H1 (cell line): Measurements from ENCODE around the gene EFCAB6. TPM values are rescaled to one million over a fixed set of nuclear protein-coding genes. Genes with fewer than 3 reads are reported as not detected.
A peak's percentile ranks its signal among the peaks of the same experiment; 100 is the strongest.

Experiments
- CTCF ChIA-PET: fragments of 300-600 bp; sonication (Branson Sonifier 250); formaldehyde crosslinking; loops from one replicate; lab custom pipeline; 2021; ENCODE audit not compliant: partially characterized antibody; lab: Charles Lee
- POLR2A ChIA-PET: fragments of 300-600 bp; sonication (Branson Sonifier 250); formaldehyde crosslinking; loops from one replicate; lab custom pipeline; 2021; ENCODE audit warnings: inconsistent platforms; ENCODE audit not compliant: partially characterized antibody; lab: Charles Lee
- DNase-seq, 2 experiments: peaks; one replicate each; pipeline versions ENCODE4 v3.0.0 to v3.0.0-alpha.2; 2010 to 2022; ENCODE audit warnings: low spot score in 2 of 2, low read depth in 1 of 2, mixed read lengths in 1 of 2
- FAIRE-seq: peaks from 2 replicates; lab custom pipeline; 2011; peaks lifted over from hg19 to GRCh38; lab: Jason Lieb, UNC
- H2AFZ ChIP-seq: 2 replicates; pipeline ENCODE4 v1.8.1; 2012; ENCODE audit warnings: low read length, inconsistent platforms
- H2AK5ac ChIP-seq: 2 replicates; pipeline ENCODE4 v1.6.1; 2013; ENCODE audit warnings: low read depth, low read length
- H2BK120ac ChIP-seq: replicated peaks from 2 replicates; pipeline ENCODE3; 2013; ENCODE audit warnings: low read depth, low read length, inconsistent platforms
- H2BK12ac ChIP-seq: 2 replicates; pipeline ENCODE4 v1.6.1; 2013; ENCODE audit warnings: low read depth, low read length
- H2BK15ac ChIP-seq: 2 replicates; pipeline ENCODE4 v1.6.1; 2013; ENCODE audit warnings: low read length
- H2BK20ac ChIP-seq: 2 replicates; pipeline ENCODE4 v1.6.1; 2013; ENCODE audit warnings: low read length
- H2BK5ac ChIP-seq: 2 replicates; pipeline ENCODE4 v1.6.1; 2013; ENCODE audit warnings: low read depth, low read length
- H3K14ac ChIP-seq: 2 replicates; pipeline ENCODE4 v1.6.1; 2013; ENCODE audit warnings: inconsistent platforms; ENCODE audit not compliant: insufficient read length
- H3K18ac ChIP-seq: 2 replicates; pipeline ENCODE4 v1.6.1; 2013; ENCODE audit warnings: low read length; ENCODE audit errors: extremely low read depth
- H3K23ac ChIP-seq: 2 replicates; pipeline ENCODE4 v1.6.1; 2013; ENCODE audit warnings: inconsistent platforms; ENCODE audit not compliant: insufficient read length
- H3K23me2 ChIP-seq: 2 replicates; pipeline ENCODE4 v1.6.1; 2013; ENCODE audit warnings: low read depth, low read length
- H3K27ac ChIP-seq: 2 replicates; pipeline ENCODE4 v1.6.1; 2011; ENCODE audit warnings: low read depth, low read length, inconsistent platforms
- H3K27me3 ChIP-seq, 4 experiments: replicated peaks in 1 of 4; 1 replicate in 1 of 4; 2 replicates in 3 of 4; pipeline versions ENCODE4 v1.6.1 to v1.8.1; 2011 to 2013; ENCODE audit warnings: low read length in 3 of 4, mild to moderate bottlenecking in 3 of 4, inconsistent platforms in 2 of 4, mixed read lengths in 2 of 4, moderate library complexity in 1 of 4; ENCODE audit not compliant: control insufficient read depth in 3 of 4, insufficient read depth in 3 of 4; ENCODE audit errors: extremely low read depth in 1 of 4
- H3K36me3 ChIP-seq, 4 experiments: 2 replicates each; pipeline versions ENCODE4 v1.6.1 to v1.8.1; 2011 to 2013; ENCODE audit warnings: mild to moderate bottlenecking in 4 of 4, low read length in 3 of 4, moderate library complexity in 2 of 4, control low read depth in 1 of 4, inconsistent platforms in 1 of 4; ENCODE audit not compliant: insufficient read depth in 4 of 4, control insufficient read depth in 2 of 4
- H3K4ac ChIP-seq: replicated peaks from 2 replicates; pipeline ENCODE3; 2013; ENCODE audit warnings: low read length, low read depth, mixed read lengths, inconsistent platforms; ENCODE audit not compliant: insufficient read length
- H3K4me1 ChIP-seq, 4 experiments: replicated peaks in 1 of 4; 1 replicate in 1 of 4; 2 replicates in 3 of 4; pipeline versions ENCODE4 v1.6.1 to v1.8.1; 2011 to 2013; ENCODE audit warnings: low read length in 3 of 4, inconsistent platforms in 2 of 4, mixed read lengths in 1 of 4; ENCODE audit not compliant: insufficient read depth in 4 of 4, control insufficient read depth in 3 of 4
- H3K4me2 ChIP-seq, 2 experiments: 2 replicates each; pipeline versions ENCODE4 v1.6.1 to v1.8.1; 2011 to 2013; ENCODE audit warnings: low read depth in 2 of 2, low read length in 2 of 2, control low read depth in 1 of 2, inconsistent platforms in 1 of 2, mild to moderate bottlenecking in 1 of 2; ENCODE audit not compliant: insufficient read depth in 1 of 2
- H3K4me3 ChIP-seq, 4 experiments: fragments of 200-600, 300-600 bp in 1 of 4; sonication (generic), shearing (Covaris generic), sonication (Bioruptor Twin) in 1 of 4; 2 replicates each; pipeline versions ENCODE4 v1.5.1 to v1.8.1; 2011 to 2016; ENCODE audit warnings: low read length in 4 of 4, low read depth in 3 of 4, control low read depth in 2 of 4, inconsistent platforms in 2 of 4, mild to moderate bottlenecking in 2 of 4, mixed read lengths in 1 of 4, moderate library complexity in 1 of 4; ENCODE audit not compliant: insufficient read depth in 2 of 4; ENCODE audit errors: extremely low read depth in 1 of 4
- H3K56ac ChIP-seq: replicated peaks from 2 replicates; pipeline ENCODE3; 2013; ENCODE audit warnings: low read depth, mild to moderate bottlenecking, mixed read lengths, low read length, inconsistent platforms; ENCODE audit not compliant: insufficient read length
- H3K79me1 ChIP-seq: 2 replicates; pipeline ENCODE4 v1.6.1; 2013; ENCODE audit warnings: low read depth, low read length, control low read depth
- H3K79me2 ChIP-seq, 2 experiments: 2 replicates each; pipeline versions ENCODE4 v1.6.1 to v1.8.1; 2012 to 2013; ENCODE audit warnings: low read length in 2 of 2, mild to moderate bottlenecking in 2 of 2, inconsistent platforms in 1 of 2; ENCODE audit not compliant: insufficient read depth in 2 of 2, control insufficient read depth in 1 of 2
- H3K9ac ChIP-seq, 4 experiments: replicated peaks in 1 of 4; 1 replicate in 1 of 4; 2 replicates in 3 of 4; pipeline versions ENCODE4 v1.6.1 to v1.8.1; 2011 to 2013; ENCODE audit warnings: low read depth in 3 of 4, low read length in 3 of 4, control low read depth in 2 of 4, mild to moderate bottlenecking in 2 of 4, moderate library complexity in 2 of 4, inconsistent platforms in 1 of 4; ENCODE audit errors: extremely low read depth in 1 of 4
- H3K9me3 ChIP-seq, 2 experiments: 2 replicates each; pipeline versions ENCODE4 v1.6.1 to v1.8.1; 2012 to 2013; ENCODE audit warnings: mild to moderate bottlenecking in 2 of 2, moderate library complexity in 2 of 2, control low read depth in 1 of 2, inconsistent platforms in 1 of 2, low read depth in 1 of 2, low read length in 1 of 2, mixed read lengths in 1 of 2; ENCODE audit not compliant: insufficient read depth in 2 of 2
- H4K20me1 ChIP-seq, 2 experiments: replicated peaks in 1 of 2; 2 replicates each; pipeline versions ENCODE3 to v1.8.1; 2011 to 2013; ENCODE audit warnings: inconsistent platforms in 2 of 2, low read length in 2 of 2, mild to moderate bottlenecking in 1 of 2; ENCODE audit not compliant: insufficient read depth in 2 of 2, control insufficient read depth in 1 of 2
- H4K5ac ChIP-seq: 2 replicates; pipeline ENCODE4 v1.6.1; 2013; ENCODE audit warnings: low read length, low read depth, mixed read lengths, inconsistent platforms; ENCODE audit not compliant: insufficient read length
- H4K8ac ChIP-seq: 2 replicates; pipeline ENCODE4 v1.8.0; 2013; ENCODE audit warnings: mild to moderate bottlenecking, moderate library complexity, low read length, inconsistent platforms; ENCODE audit not compliant: insufficient read depth; ENCODE audit errors: extremely low read depth
- H4K91ac ChIP-seq: replicated peaks from 2 replicates; pipeline ENCODE3; 2013; ENCODE audit warnings: low read length, mixed read lengths, inconsistent platforms; ENCODE audit not compliant: insufficient read length
- NANOG ChIP-seq: IDR thresholded peaks from 2 replicates; pipeline ENCODE4 v1.6.1; 2011; ENCODE audit warnings: low read length, low read depth, mild to moderate bottlenecking, inconsistent platforms; ENCODE audit not compliant: insufficient read depth, poor library complexity, severe bottlenecking
- SP1 ChIP-seq: IDR thresholded peaks from 2 replicates; pipeline ENCODE4 v1.6.1; 2011; ENCODE audit warnings: low read depth, low read length
- WGBS, 2 experiments: shearing (Covaris generic) in 1 of 2; methylation state at CpG; one replicate each; pipeline versions ENCODE4 v1.1.6 to v1.1.7; 2013 to 2015; ENCODE audit warnings: low lambda C conversion rate in 2 of 2, mixed read lengths in 2 of 2, inconsistent platforms in 1 of 2, low coverage in 1 of 2, missing lambda C conversion rate in 1 of 2; ENCODE audit not compliant: insufficient replicate concordance in 2 of 2, insufficient coverage in 1 of 2, insufficient read length in 1 of 2; ENCODE audit errors: extremely low coverage in 1 of 2, missing lambda C conversion rate in 1 of 2; 5-methylcytosine and 5-hydroxymethylcytosine counted together
- polyA plus RNA-seq, 7 experiments: library from polyadenylated mRNA; depleted of rRNA in 3 of 7; stranded (reverse) in 5 of 7; unstranded in 2 of 7; fragments of >200 nt in 5 of 7; fragments of 200-250 nt in 2 of 7; gene quantifications; 1 replicate in 5 of 7; 2 replicates in 1 of 7; 4 replicates in 1 of 7; pipeline versions ENCODE4 v1.2.1 to v1.2.3, GENCODE V29; 2011 to 2013; ENCODE audit warnings: missing spikeins in 2 of 7, mixed read lengths in 2 of 7
- total RNA-seq: library from RNA; stranded (reverse); fragmentation: NEBNext Ultra II Directional; extraction: Animal tissue kit (Norgen Biotek cat#: 25700); gene quantifications from 2 replicates; pipeline ENCODE4 v1.2.1, GENCODE V29; 2021

The EFCAB6 gene
- total and polyA plus RNA-seq, 2 of the 8 experiments (the other 6 are each of a cell fraction or from before 2014, with no cell fraction given) = 0.32 to 1.7 TPM

DNA sequence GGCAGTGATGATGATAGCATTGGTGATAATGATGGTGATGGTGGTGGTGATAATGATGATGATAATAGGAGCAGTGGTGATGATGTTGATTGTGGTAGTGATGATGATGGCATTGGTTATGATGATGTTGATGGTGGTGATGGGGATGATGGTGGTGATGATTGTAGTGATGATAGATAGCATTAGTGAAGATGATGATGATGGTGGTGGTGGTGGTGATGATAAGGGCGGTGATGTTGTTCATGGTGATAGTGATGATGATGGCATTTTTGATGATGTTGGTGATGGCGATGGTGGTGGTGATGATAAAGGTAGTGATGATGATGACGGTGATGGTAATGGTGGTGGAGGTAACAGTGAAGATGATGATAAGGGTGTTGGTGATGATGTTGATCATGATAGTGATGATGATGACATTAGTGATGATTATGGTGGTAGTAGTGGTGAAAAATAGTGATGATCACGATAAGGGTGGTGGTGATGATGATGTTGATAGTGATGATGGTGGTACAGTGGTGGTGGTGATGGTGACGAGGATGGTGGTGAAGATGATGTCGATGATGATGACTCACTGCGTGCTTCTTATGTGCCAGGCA, 307.3 kb downstream of the EFCAB6 start:
- POLR2A ChIA-PET = no interaction called here

More for the DNA sequence above, 307.3 kb downstream of the EFCAB6 start:
- H3K4me3 ChIP-seq = no peak overlapping the region
- H4K91ac ChIP-seq = no peak overlapping the region
- no peak overlapping the region for H2BK15ac ChIP-seq
- H3K4me1 ChIP-seq = no peaks in the 10 kb centered on the region; a peak in 1 of 7 replicates
- no peak overlapping the region for H4K5ac ChIP-seq
- TF ChIP-seq SP1 (no peak), NANOG (no peak)
- TF ChIP-seq, all 59 proteins: peak for 0
- Histone ChIP-seq H3K9ac (no peak overlapping the region), H2BK120ac (no peak overlapping the region), H3K36me3 (no peaks in the 10 kb centered on the region), H2BK20ac (no peak overlapping the region), H3K23ac (no peak overlapping the region), H2BK5ac (no peak overlapping the region), H3K4ac (no peak overlapping the region), H3K18ac (no peak overlapping the region), H2AFZ (no peak overlapping the region), H3K56ac (peak overlapping the region; percentile 3), H3K14ac (no peak overlapping the region), H3K23me2 (peaks cover 33% of the 10 kb centered on the region; the same call in 1 of the 2 replicates), H2BK12ac (0 out of 2 replicates have a peak overlapping the region, but pooled peaks have one; percentile 2), H3K9me3 (no peaks in the 10 kb centered on the region), H3K79me1 (no peaks in the 10 kb centered on the region), H3K27me3 (no peaks in the 10 kb centered on the region), H4K20me1 (peaks cover 0 to 10% of the 10 kb centered on the region in 2 experiments), H3K27ac (no peak overlapping the region), H3K4me2 (no peak overlapping the region), H2AK5ac (no peak overlapping the region), H4K8ac (no peak overlapping the region), H3K79me2 (no peaks in the 10 kb centered on the region)
- DNase-seq (no peak), FAIRE-seq (no peak)
- CTCF ChIA-PET = interaction anchor here (1.2 kb wide), 1 partner anchor 15 kb away, joined by 5 read pairs; no protein-coding TSS in a partner anchor
- WGBS, 2 experiments = 91% methylated on average over 7 of the region's 7 CpGs; no CpG with 5 or more reads in 1 of the 2 experiments
